Left lobe of liver (tissue), 2 donors: ENCODE results near the gene OR4A15. TPM values are rescaled to one million over a fixed set of nuclear protein-coding genes. Genes with fewer than 3 reads are reported as not detected.

ENCODE experiments used
- ATAC-seq: fragments of 200-7000 bp; cut with Tn5 transposase; one replicate; pipeline ENCODE4 v1.9.1; 2020; ENCODE audit warnings: mild to moderate bottlenecking, moderate library complexity
- DNase-seq: peaks from one replicate; pipeline ENCODE4 v3.0.0-alpha.2; 2020; ENCODE audit warnings: low spot score
- total RNA-seq: library from RNA; stranded (reverse); gene quantifications from one replicate; pipeline ENCODE4 v1.2.1, GENCODE V29; 2021
- donor health status: DM: no; HTN: no; CAD: no; lungs with moderate emphysema.
- donor health status: DM: no; HTN: yes; CAD: no.

OR4A15 gene
- total RNA-seq, result not detected

- no peak for ATAC-seq
These were observed at the start of gene OR4A15 for GRCh38 chr11:55367674-55368073. TSS of gene OR4A15 (plus strand) at chr11:55367974. CDS start at chr11:55367974, 0 bp downstream.

GRCh38 chr11:55324500-55324899, 43.3 kb upstream of the OR4A15 start:
- ATAC-seq (no peak), DNase-seq (no peak)

More at GRCh38 chr11:55367674-55368073, at the start of gene OR4A15:
- DNase-seq, result no peak

GRCh38 chr11:55342901-55343300, 24.9 kb upstream of the OR4A15 start, which contains the start of gene OR4A16:
TSS of gene OR4A16 (plus strand) at chr11:55343201. CDS start at chr11:55343201, 0 bp downstream.
- no peak for ATAC-seq
- DNase-seq, result no peak

- no peak for ATAC-seq
- DNase-seq, result no peak
These were observed 22.5 kb upstream of the OR4A15 start for GRCh38 chr11:55345306-55345705.

GRCh38 chr11:55349032-55349431, 18.7 kb upstream of the OR4A15 start:
- ATAC-seq, result no peak
- DNase-seq, result no peak

- ATAC-seq (peak; percentile 51), DNase-seq (no peak)
These were observed 10.1 kb upstream of the OR4A15 start for GRCh38 chr11:55357560-55358184.

GRCh38 chr11:55401011-55401410, 33.2 kb downstream of the OR4A15 start:
- ATAC-seq, result no peak
- DNase-seq, result no peak

Other genes starting within 250 kb of the OR4A15 start
- gene TRIM48, start 105.8 kb upstream of the OR4A15 start, total RNA-seq, result not detected
- gene OR4A16, start 24.8 kb upstream of the OR4A15 start, total RNA-seq, result not detected
- gene OR4C15, start 186.5 kb downstream of the OR4A15 start, total RNA-seq, result not detected
- not detected for gene OR4C16, start 204.2 kb downstream of the OR4A15 start, total RNA-seq
- gene OR4C11, start 239.7 kb downstream of the OR4A15 start, total RNA-seq, result not detected